SU-DHL-6 (cell line): ENCODE results near the gene TMEM178A.

Source experiments
- CTCF ChIP-seq: fragments of 200-600 bp; sonication (generic); IDR thresholded peaks from one replicate; pipeline ENCODE4 v1.5.1; 2017; ENCODE audit warnings: antibody characterized with exemption, mild to moderate bottlenecking, low read length, moderate library complexity; ENCODE audit not compliant: insufficient read depth, poor library complexity, severe bottlenecking
- EZH2phosphoT487 ChIP-seq: fragments of 200-600 bp; sonication (generic), shearing (Covaris generic); conservative IDR thresholded peaks from 2 replicates; pipeline ENCODE4 v1.6.1; 2018; ENCODE audit warnings: mild to moderate bottlenecking, antibody characterized with exemption, low read length, moderate library complexity, mixed read lengths

GRCh38 chr2:39645826-39646225, 19.9 kb upstream of the TMEM178A start:
- TF ChIP-seq CTCF (no peak), EZH2phosphoT487 (no peak)
